HCT116 (cell line): ENCODE data around the gene IGF2. TPM values are rescaled to one million over a fixed set of nuclear protein-coding genes. Genes with fewer than 3 reads are reported as not detected.

ENCODE experiments used
- ATAC-seq: fragments of 200-7000 bp; cut with Tn5 transposase; 2 replicates; pipeline ENCODE4 v1.9.1; 2020; ENCODE audit warnings: mild to moderate bottlenecking, moderate library complexity
- BruUV-seq: library from RNA; stranded (reverse); fragments of 400-500 nt; replicated peaks from 2 replicates; lab custom pipeline; 2021; lab: Mats Ljungman, UMichigan
- CTCF ChIA-PET: fragments of 300-600 bp; sonication (Branson Sonifier 250); formaldehyde crosslinking; loops from one replicate; lab custom pipeline; 2021; ENCODE audit warnings: antibody characterized with exemption; lab: Charles Lee
- POLR2A ChIA-PET: fragments of 300-600, 350-600 bp; sonication (Branson Sonifier 250); formaldehyde crosslinking; loops from one replicate; lab custom pipeline; 2021; ENCODE audit warnings: antibody characterized with exemption; lab: Charles Lee
- RAD21 ChIA-PET, 2 experiments: fragments of 300-600 bp; sonication (Branson Sonifier 250); formaldehyde crosslinking; loops; one replicate each; lab custom pipeline; 2023; ENCODE audit warnings: low total read pairs in 2 of 2; ENCODE audit not compliant: uncharacterized antibody in 2 of 2, unreplicated experiment in 2 of 2, low non-redundant PET in 1 of 2; lab: Charles Lee
- DNase-seq: peaks from one replicate; pipeline ENCODE4 v3.0.0-alpha.2; 2010; ENCODE audit warnings: low read depth, low spot score
- H2AFZ ChIP-seq: fragments of 200-600 bp; shearing (Covaris generic), sonication (generic); 2 replicates; pipeline ENCODE4 v1.6.1; 2017; ENCODE audit warnings: low read depth, mixed run types, mixed read lengths, antibody characterized with exemption, low read length; ENCODE audit not compliant: poor library complexity, severe bottlenecking
- H3K27ac ChIP-seq: 2 replicates; pipeline ENCODE4 v1.5.1; 2012; ENCODE audit warnings: low read depth, low read length
- H3K27me3 ChIP-seq: fragments of 200-600 bp; sonication (generic); 2 replicates; pipeline ENCODE4 v1.6.1; 2016; ENCODE audit warnings: mixed run types, low read length, mixed read lengths; ENCODE audit not compliant: insufficient read depth
- H3K36me3 ChIP-seq, 2 experiments: fragments of 200-500 bp in 1 of 2; fragments of 200-600 bp in 1 of 2; sonication (Bioruptor generic) in 1 of 2; sonication (generic) in 1 of 2; 2 replicates each; pipeline versions ENCODE4 v1.5.1 to v1.6.1; 2014 to 2016; ENCODE audit warnings: low read length in 2 of 2, inconsistent platforms in 1 of 2, mixed read lengths in 1 of 2, mixed run types in 1 of 2; ENCODE audit not compliant: insufficient read depth in 2 of 2, control insufficient read depth in 1 of 2
- H3K4me1 ChIP-seq, 2 experiments: fragments of 200-600 bp in 1 of 2; sonication (generic) in 1 of 2; 2 replicates each; pipeline versions ENCODE4 v1.5.1 to v1.6.1; 2012 to 2017; ENCODE audit warnings: low read length in 2 of 2, inconsistent platforms in 1 of 2, mild to moderate bottlenecking in 1 of 2, mixed read lengths in 1 of 2, mixed run types in 1 of 2, moderate library complexity in 1 of 2; ENCODE audit not compliant: insufficient read depth in 2 of 2, control insufficient read depth in 1 of 2
- H3K4me2 ChIP-seq: fragments of 200-600 bp; sonication (generic); 2 replicates; pipeline ENCODE4 v1.6.1; 2017; ENCODE audit warnings: mixed run types, low read length, mixed read lengths
- H3K4me3 ChIP-seq, 2 experiments: fragments of 200-600 bp in 1 of 2; sonication (generic) in 1 of 2; replicated peaks in 1 of 2; 2 replicates each; pipeline ENCODE4 v1.5.1; 2011 to 2016; ENCODE audit warnings: low read length in 2 of 2, control low read depth in 1 of 2, low read depth in 1 of 2, mild to moderate bottlenecking in 1 of 2, mixed read lengths in 1 of 2, mixed run types in 1 of 2
- H3K79me2 ChIP-seq: fragments of 200-600 bp; sonication (generic); 2 replicates; pipeline ENCODE4 v1.6.1; 2017; ENCODE audit warnings: mild to moderate bottlenecking, mixed run types, low read length, moderate library complexity, mixed read lengths; ENCODE audit not compliant: insufficient read depth
- H3K9ac ChIP-seq: fragments of 200-600 bp; sonication (generic); 2 replicates; pipeline ENCODE4 v1.6.1; 2016; ENCODE audit warnings: low read length, mixed read lengths
- H3K9me2 ChIP-seq: fragments of 200-600 bp; sonication (generic), shearing (Covaris generic); 2 replicates; pipeline ENCODE4 v1.6.1; 2017; ENCODE audit warnings: mixed run types, mild to moderate bottlenecking, moderate library complexity; ENCODE audit not compliant: insufficient read depth
- H3K9me3 ChIP-seq, 2 experiments: fragments of 200-500 bp in 1 of 2; fragments of 200-600 bp in 1 of 2; sonication (Bioruptor generic) in 1 of 2; sonication (generic) in 1 of 2; 2 replicates each; pipeline ENCODE4 v1.6.1; 2014 to 2017; ENCODE audit warnings: low read length in 2 of 2, mixed read lengths in 2 of 2, inconsistent platforms in 1 of 2, low read depth in 1 of 2, mild to moderate bottlenecking in 1 of 2, mixed run types in 1 of 2, moderate library complexity in 1 of 2; ENCODE audit not compliant: control insufficient read depth in 1 of 2, insufficient read depth in 1 of 2
- H4K20me1 ChIP-seq: fragments of 200-600 bp; sonication (generic), shearing (Covaris generic); 2 replicates; pipeline ENCODE4 v1.6.1; 2017; ENCODE audit warnings: mixed run types, mild to moderate bottlenecking, moderate library complexity; ENCODE audit not compliant: insufficient read depth
- ATF3 ChIP-seq: IDR thresholded peaks from 2 replicates; pipeline ENCODE4 v1.6.1; 2012
- CEBPB ChIP-seq: IDR thresholded peaks from 2 replicates; pipeline ENCODE4 v1.6.1; 2012; ENCODE audit warnings: low read depth
- CTCF ChIP-seq, 3 experiments: fragments of 200-600 bp in 1 of 3; sonication (generic) in 1 of 3; IDR thresholded peaks in 2 of 3; conservative IDR thresholded peaks in 1 of 3; 2 replicates each; pipeline ENCODE4 v1.5.1; 2012 to 2017; ENCODE audit warnings: low read depth in 2 of 3, low read length in 2 of 3, antibody characterized with exemption in 1 of 3, borderline replicate concordance in 1 of 3, control low read depth in 1 of 3, mild to moderate bottlenecking in 1 of 3, mixed read lengths in 1 of 3, mixed run types in 1 of 3, moderate library complexity in 1 of 3; ENCODE audit not compliant: insufficient read depth in 1 of 3
- EGR1 ChIP-seq: IDR thresholded peaks from 2 replicates; pipeline ENCODE4 v1.6.1; 2012; ENCODE audit warnings: low read depth
- EZH2 ChIP-seq: fragments of 200-600 bp; sonication (generic); IDR thresholded peaks from 2 replicates; pipeline ENCODE4 v1.6.1; 2017; ENCODE audit warnings: antibody characterized with exemption, mixed run types
- EZH2phosphoT487 ChIP-seq: fragments of 200-600 bp; IDR thresholded peaks from 2 replicates; pipeline ENCODE4 v1.6.1; 2018; ENCODE audit warnings: antibody characterized with exemption, borderline replicate concordance
- FOSL1 ChIP-seq: IDR thresholded peaks from 2 replicates; pipeline ENCODE4 v1.6.1; 2012; ENCODE audit warnings: low read depth
- JUND ChIP-seq: IDR thresholded peaks from 2 replicates; pipeline ENCODE4 v1.6.1; 2012
- MAX ChIP-seq: IDR thresholded peaks from 2 replicates; pipeline ENCODE4 v1.6.1; 2012
- POLR2A ChIP-seq: IDR thresholded peaks from 2 replicates; pipeline ENCODE4 v1.7.0; 2011; ENCODE audit warnings: borderline replicate concordance; ENCODE audit not compliant: insufficient read depth, insufficient read length; ENCODE audit errors: extremely low read depth
- POLR2AphosphoS5 ChIP-seq: IDR thresholded peaks from 2 replicates; pipeline ENCODE4 v1.6.1; 2011; ENCODE audit warnings: mild to moderate bottlenecking, low read depth, low read length, moderate library complexity
- RAD21 ChIP-seq: IDR thresholded peaks from 2 replicates; pipeline ENCODE4 v1.6.1; 2012; ENCODE audit warnings: low read depth, mild to moderate bottlenecking
- REST ChIP-seq: IDR thresholded peaks from 2 replicates; pipeline ENCODE4 v1.6.1; 2012; ENCODE audit warnings: low read depth
- SIN3A ChIP-seq: IDR thresholded peaks from 2 replicates; pipeline ENCODE4 v1.6.1; 2012; ENCODE audit warnings: low read depth
- SP1 ChIP-seq: IDR thresholded peaks from 2 replicates; pipeline ENCODE4 v1.6.1; 2012; ENCODE audit warnings: low read depth
- SRF ChIP-seq: IDR thresholded peaks from 2 replicates; pipeline ENCODE4 v1.6.1; 2012; ENCODE audit warnings: low read depth
- TCF7L2 ChIP-seq: IDR thresholded peaks from 2 replicates; pipeline ENCODE4 v1.7.0; 2011; ENCODE audit warnings: borderline replicate concordance, inconsistent platforms; ENCODE audit not compliant: insufficient read depth, insufficient read length; ENCODE audit errors: extremely low read depth
- ZBTB33 ChIP-seq: IDR thresholded peaks from 2 replicates; pipeline ENCODE4 v1.6.1; 2011; ENCODE audit warnings: mild to moderate bottlenecking, low read length, moderate library complexity; ENCODE audit not compliant: insufficient replicate concordance; ENCODE audit errors: extremely low read depth
- ZFX ChIP-seq: fragments of 450-650 bp; IDR thresholded peaks from 2 replicates; pipeline ENCODE4 v1.6.1; 2017
- ZNF274 ChIP-seq: fragments of 200-500 bp; sonication (Bioruptor generic); IDR thresholded peaks from 2 replicates; pipeline ENCODE4 v1.6.1; 2014; ENCODE audit warnings: mild to moderate bottlenecking, low read depth, low read length, inconsistent platforms
- intact Hi-C: fragments of 100-400 bp; cut with micrococcal nuclease; formaldehyde crosslinking; loops from 2 replicates; pipeline ENCODE4 v1.10.0; 2022
- total RNA-seq: library from RNA; stranded (reverse); gene quantifications from one replicate; pipeline ENCODE4 v1.2.1, GENCODE V29; 2021; ENCODE audit not compliant: unreplicated experiment

The IGF2 gene
- total RNA-seq, 1 experiment from 2014 or later: 17.9 TPM

GRCh38 chr11:2164861-2165555 is 25.8 kb upstream of the IGF2 start:
- H3K27ac ChIP-seq: no peak overlapping the region
- no peaks in the 10 kb centered on the region for H3K27me3 ChIP-seq
- POLR2A ChIA-PET: no interaction called here
- RAD21 ChIA-PET: no interaction called here
- ATAC-seq (no peak), DNase-seq (no peak)
- intact Hi-C loops: no loop called here
- no peak overlapping the region for H3K4me3 ChIP-seq
- CTCF ChIA-PET: interaction anchor here (2.0 to 4.8 kb wide), 2 partner anchors 14 to 255 kb away, joined by 10 to 23 read pairs; no protein-coding TSS in a partner anchor
- H3K9me3 ChIP-seq: no peaks in the 10 kb centered on the region
- no peak for TF ChIP-seq EGR1
- TF ChIP-seq EZH2phosphoT487: no peak
- TF ChIP-seq POLR2A: no peak
- no peak for TF ChIP-seq MAX
- TF ChIP-seq RAD21: no peak
- no peak for TF ChIP-seq ZNF274
- no peak for TF ChIP-seq FOSL1
- TF ChIP-seq SP1: no peak
- TF ChIP-seq ZFX: no peak
- no peak for TF ChIP-seq SRF
- no peak for TF ChIP-seq ATF3
- TF ChIP-seq REST: no peak
- no peak for TF ChIP-seq EZH2
- TF ChIP-seq CEBPB: no peak
- no peak for TF ChIP-seq SIN3A
- no peak for TF ChIP-seq TCF7L2
- TF ChIP-seq JUND: no peak
- TF ChIP-seq CTCF (IDR thresholded peaks at IDR 0.05 in 2 of 3, conservative IDR thresholded peaks at IDR 0.05 in 1 of 3; ENCODE audit: borderline replicate concordance in 1 of 3, insufficient read depth in 1 of 3, low read depth in 2 of 3, low read length in 2 of 3): no peak
- TF ChIP-seq ZBTB33: no peak
- no peak for TF ChIP-seq POLR2AphosphoS5
- H3K4me1 ChIP-seq: peaks cover 2 to 20% of the 10 kb centered on the region in 2 experiments; a peak in 3 of 4 replicates
- no TSS peak for BruUV-seq
- H3K9me2 ChIP-seq: no peaks in the 10 kb centered on the region
- H3K36me3 ChIP-seq: no peaks in the 10 kb centered on the region
- H3K9ac ChIP-seq: no peak overlapping the region
- H4K20me1 ChIP-seq: no peaks in the 10 kb centered on the region
- H3K79me2 ChIP-seq: no peaks in the 10 kb centered on the region
- no peak overlapping the region for H3K4me2 ChIP-seq
- H2AFZ ChIP-seq: no peak overlapping the region
